GM12878 (cell line): ENCODE measurements around the gene RGS19. TPM values are rescaled to one million over a fixed set of nuclear protein-coding genes. Genes with fewer than 3 reads are reported as not detected.
A peak's percentile ranks its signal among the peaks of the same experiment; 100 is the strongest.

Experiments
- ATAC-seq: fragments of 200-7000 bp; cut with Tn5 transposase; 3 replicates; pipeline ENCODE4 v1.9.1; 2020; ENCODE audit warnings: mild to moderate bottlenecking, moderate library complexity
- BruUV-seq: library from RNA; stranded (reverse); fragments of 400-500 nt; replicated peaks from 2 replicates; lab custom pipeline; 2021; lab: Mats Ljungman, UMichigan
- CTCF ChIA-PET: fragments of 300-600 bp; sonication (Branson Sonifier 250); formaldehyde crosslinking; extraction: SDS; loops from one replicate; lab custom pipeline; 2021; ENCODE audit warnings: inconsistent platforms; lab: Yijun Ruan, JAX
- POLR2A ChIA-PET: fragments of 350-600 bp; formaldehyde crosslinking; extraction: SDS; loops from one replicate; lab custom pipeline; 2021; ENCODE audit warnings: inconsistent platforms; lab: Charles Lee
- RAD21 ChIA-PET: fragments of 300-600 bp; sonication (Branson Sonifier 250); formaldehyde crosslinking; loops from one replicate; lab custom pipeline; 2023; ENCODE audit warnings: antibody characterized with exemption; ENCODE audit not compliant: unreplicated experiment; lab: Charles Lee
- SMC1A ChIA-PET: fragments of 300-600 bp; sonication (Branson Sonifier 250); formaldehyde crosslinking; loops from one replicate; lab custom pipeline; 2023; ENCODE audit not compliant: unreplicated experiment, uncharacterized antibody; lab: Charles Lee
- DNase-seq: peaks from one replicate; pipeline ENCODE4 v3.0.0-alpha.2; 2011; ENCODE audit warnings: low read depth, low spot score
- FAIRE-seq: peaks from 3 replicates; lab custom pipeline; 2011; peaks lifted over from hg19 to GRCh38; lab: Jason Lieb, UNC
- H2AFZ ChIP-seq: 2 replicates; pipeline ENCODE4 v1.6.0; 2011; ENCODE audit warnings: low read depth, low read length, control low read depth; ENCODE audit not compliant: control insufficient read depth
- H3K27ac ChIP-seq: 2 replicates; pipeline ENCODE4 v1.5.1; 2011; ENCODE audit warnings: control low read depth; ENCODE audit not compliant: control insufficient read depth, insufficient read depth
- H3K27me3 ChIP-seq, 2 experiments: replicated peaks in 1 of 2; 2 replicates each; pipeline versions ENCODE4 v1.6.0 to v1.6.1; 2011; ENCODE audit warnings: low read length in 1 of 2; ENCODE audit not compliant: control insufficient read depth in 2 of 2, insufficient read depth in 2 of 2
- H3K36me3 ChIP-seq, 2 experiments: 2 replicates each; pipeline ENCODE4 v1.5.1; 2011; ENCODE audit warnings: low read length in 1 of 2; ENCODE audit not compliant: control insufficient read depth in 2 of 2, insufficient read depth in 2 of 2
- H3K4me1 ChIP-seq: 2 replicates; pipeline ENCODE4 v1.6.1; 2011; ENCODE audit warnings: mild to moderate bottlenecking, low read length, moderate library complexity, mixed read lengths; ENCODE audit not compliant: control insufficient read depth, insufficient read depth
- H3K4me2 ChIP-seq: 2 replicates; pipeline ENCODE4 v1.6.0; 2011; ENCODE audit warnings: control low read depth; ENCODE audit not compliant: control insufficient read depth, insufficient read depth
- H3K4me3 ChIP-seq: fragments of 200-600 bp; sonication (generic); 2 replicates; pipeline ENCODE4 v1.5.1; 2016
- H3K79me2 ChIP-seq: 2 replicates; pipeline ENCODE4 v1.6.0; 2011; ENCODE audit warnings: low read length; ENCODE audit not compliant: control insufficient read depth, insufficient read depth
- H3K9ac ChIP-seq: 2 replicates; pipeline ENCODE4 v1.8.0; 2011; ENCODE audit warnings: low read length, control low read depth, mixed read lengths; ENCODE audit not compliant: control insufficient read depth, insufficient read depth
- H3K9me3 ChIP-seq: replicated peaks from 3 replicates; pipeline ENCODE4 v1.5.1; 2011; ENCODE audit warnings: mild to moderate bottlenecking, low read length; ENCODE audit not compliant: control insufficient read depth, insufficient read depth
- H4K20me1 ChIP-seq: 2 replicates; pipeline ENCODE4 v1.6.0; 2011; ENCODE audit not compliant: control insufficient read depth, insufficient read depth
- EP300 ChIP-seq, 2 experiments: fragments of 150-350 bp in 1 of 2; IDR thresholded peaks; 2 replicates each; pipeline ENCODE4 v1.6.1; 2011 to 2012; ENCODE audit warnings: low read depth in 2 of 2, low read length in 2 of 2, borderline replicate concordance in 1 of 2, improper control_type of control experiment in 1 of 2, inconsistent platforms in 1 of 2; ENCODE audit not compliant: control insufficient read depth in 1 of 2
- ETV6 ChIP-seq, 2 experiments: fragments of 450-650 bp in 1 of 2; IDR thresholded peaks in 1 of 2; conservative IDR thresholded peaks in 1 of 2; 2 replicates each; pipeline ENCODE4 v1.6.1; 2014; ENCODE audit warnings: antibody characterized with exemption in 1 of 2, borderline replicate concordance in 1 of 2, low read depth in 1 of 2, mild to moderate bottlenecking in 1 of 2, moderate library complexity in 1 of 2
- FOXK2 ChIP-seq: fragments of 450-650 bp; IDR thresholded peaks from 2 replicates; pipeline ENCODE4 v1.6.1; 2017; ENCODE audit warnings: mild to moderate bottlenecking, moderate library complexity
- HDAC2 ChIP-seq: fragments of 200-600 bp; sonication (generic); IDR thresholded peaks from 2 replicates; pipeline ENCODE4 v1.6.1; 2017
- JUNB ChIP-seq: IDR thresholded peaks from 2 replicates; pipeline ENCODE4 v1.6.1; 2016; ENCODE audit warnings: antibody characterized with exemption, mild to moderate bottlenecking
- KDM1A ChIP-seq: fragments of 200-600 bp; sonication (generic); IDR thresholded peaks from 2 replicates; pipeline ENCODE4 v1.6.1; 2016; ENCODE audit warnings: borderline replicate concordance
- MEF2B ChIP-seq: fragments of 450-650 bp; IDR thresholded peaks from 2 replicates; pipeline ENCODE4 v1.6.1; 2018; ENCODE audit warnings: mild to moderate bottlenecking, moderate library complexity; ENCODE audit not compliant: partially characterized antibody, poor library complexity, severe bottlenecking
- NFYB ChIP-seq: IDR thresholded peaks from 2 replicates; pipeline ENCODE4 v1.6.1; 2011; ENCODE audit warnings: low read depth, mild to moderate bottlenecking, low read length, improper control_type of control experiment, moderate library complexity; ENCODE audit not compliant: insufficient read depth
- PAX5 ChIP-seq: IDR thresholded peaks from 2 replicates; pipeline ENCODE4 v1.6.1; 2011; ENCODE audit warnings: low read depth, low read length, borderline replicate concordance
- RFX5 ChIP-seq: IDR thresholded peaks from 2 replicates; pipeline ENCODE4 v1.6.1; 2011; ENCODE audit warnings: low read depth, low read length, improper control_type of control experiment
- SREBF2 ChIP-seq: IDR thresholded peaks from 2 replicates; pipeline ENCODE4 v1.6.1; 2012; ENCODE audit warnings: mild to moderate bottlenecking, low read length
- STAT1 ChIP-seq: fragments of 450-650 bp; conservative IDR thresholded peaks from 2 replicates; pipeline ENCODE4 v1.6.1; 2014; ENCODE audit warnings: antibody characterized with exemption, mild to moderate bottlenecking
- USF2 ChIP-seq: IDR thresholded peaks from 2 replicates; pipeline ENCODE4 v1.6.1; 2011; ENCODE audit warnings: low read depth, low read length, improper control_type of control experiment, borderline replicate concordance
- WRNIP1 ChIP-seq: IDR thresholded peaks from 2 replicates; pipeline ENCODE4 v1.6.1; 2011; ENCODE audit warnings: low read depth, low read length, improper control_type of control experiment, borderline replicate concordance
- ZNF592 ChIP-seq: fragments of 450-650 bp; IDR thresholded peaks from 2 replicates; pipeline ENCODE4 v1.6.1; 2017; ENCODE audit warnings: mild to moderate bottlenecking, moderate library complexity
- WGBS: methylation state at CpG from one replicate; pipeline ENCODE4 v1.1.6; 2016; ENCODE audit warnings: low lambda C conversion rate; ENCODE audit not compliant: insufficient replicate concordance, insufficient coverage; ENCODE audit errors: missing lambda C conversion rate; 5-methylcytosine and 5-hydroxymethylcytosine counted together
- in situ Hi-C: fragments of 300-500 bp; cut with MboI; formaldehyde crosslinking; loops from 9 replicates; pipeline ENCODE4 v1.14.3; 2018; ENCODE audit warnings: mixed read lengths
- intact Hi-C: fragments of 100-400 bp; cut with micrococcal nuclease; formaldehyde crosslinking; loops from one replicate; pipeline ENCODE4 v1.14.2; 2022; ENCODE audit not compliant: unreplicated experiment
- polyA plus RNA-seq, 11 experiments: library from polyadenylated mRNA; depleted of rRNA in 4 of 11; unstranded in 6 of 11; stranded (reverse) in 5 of 11; fragments of >200 nt; fragmentation: Nextera tagmentation in 4 of 11; fragmentation: Illumina TruSeq in 1 of 11; extraction: Ambion mirVana in 4 of 11; extraction: Trizol in 1 of 11; gene quantifications; 1 replicate in 1 of 11; 2 replicates in 10 of 11; pipeline versions ENCODE4 v1.2.1 to v1.2.3, GENCODE V29; 2011 to 2016; ENCODE audit warnings: inconsistent platforms in 2 of 11, missing spikeins in 2 of 11, low read depth in 1 of 11
- total RNA-seq, 4 experiments: library from RNA; depleted of rRNA in 3 of 4; stranded (reverse); fragments of >200 nt in 3 of 4; fragmentation: Illumina TruSeq in 1 of 4; extraction: Trizol in 1 of 4; gene quantifications; 2 replicates each; pipeline versions ENCODE4 v1.2.1 to v1.2.3, GENCODE V29; 2013 to 2021
- TF ChIP-seq, protein P1 (sequence below): IDR thresholded peaks from 2 replicates; pipeline ENCODE4 v1.6.1; 2011; ENCODE audit warnings: borderline replicate concordance, low read depth, mild to moderate bottlenecking, moderate library complexity, low read length; ENCODE audit not compliant: insufficient read depth, poor library complexity, severe bottlenecking

RGS19 gene
- total and polyA plus RNA-seq, 10 of the 15 experiments (the other 5 are each of a cell fraction or from before 2014, with no cell fraction given), result 0.82 to 62.4 (median 39.8) TPM

DNA sequence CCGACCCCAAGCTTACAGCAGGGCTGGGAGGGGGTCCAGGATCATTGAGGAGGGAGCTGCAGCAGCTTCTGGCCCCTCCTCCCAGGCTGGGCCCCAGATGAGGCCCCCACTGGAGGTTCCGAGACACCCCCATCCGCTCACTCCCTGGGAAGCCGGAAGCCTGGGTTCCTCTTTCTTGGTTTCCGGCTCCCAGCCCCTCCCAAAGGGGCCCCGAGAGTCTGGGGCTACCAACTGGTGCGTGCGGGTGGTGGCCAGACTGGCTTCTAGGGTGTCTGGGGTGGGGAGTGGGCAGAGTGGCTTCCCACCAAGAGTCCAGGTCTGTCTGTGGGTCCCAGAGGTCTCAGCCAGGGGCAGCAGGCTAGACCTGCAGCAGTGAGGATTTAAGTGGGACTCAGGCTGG lies 2.2 kb downstream of the RGS19 start:
- Histone ChIP-seq H3K27ac (peak overlapping the region; percentile 85), H3K79me2 (peaks cover 30% of the 10 kb centered on the region), H3K36me3 (peaks cover 3 to 18% of the 10 kb centered on the region in 2 experiments), H2AFZ (no peak overlapping the region), H3K9ac (peak overlapping the region; percentile 91), H3K27me3 (no peaks in the 10 kb centered on the region), H3K4me3 (peak overlapping the region; percentile 83), H3K4me1 (peaks cover 19% of the 10 kb centered on the region; the same call in 1 of the 2 replicates), H3K9me3 (no peaks in the 10 kb centered on the region), H4K20me1 (no peaks in the 10 kb centered on the region), H3K4me2 (peak overlapping the region; percentile 97)
- ChIA-PET POLR2A (interaction anchor here (1.1 to 3.2 kb wide), 6 partner anchors 12 to 38 kb away, joined by 4 to 10 read pairs (median 8); no protein-coding TSS in a partner anchor), SMC1A (interaction anchor here (2.8 kb wide), 1 partner anchor 11 kb away, joined by 10 read pairs; no protein-coding TSS in a partner anchor), CTCF (interaction anchor here (1.1 to 3.9 kb wide), 5 partner anchors 10 to 38 kb away, joined by 3 to 22 read pairs (median 7); no protein-coding TSS in a partner anchor), RAD21 (interaction anchor here (1.2 to 2.3 kb wide), 4 partner anchors 11 to 36 kb away, joined by 4 to 7 read pairs (median 4); no protein-coding TSS in a partner anchor)
- in situ Hi-C loops, result no loop called here
- DNase-seq (no peak), FAIRE-seq (no peak), ATAC-seq (peak; percentile 54)
- no TSS peak for BruUV-seq
- intact Hi-C loops, result no loop called here
- WGBS, result 0% methylated on average over 8 of the region's 8 CpGs
- TF ChIP-seq MEF2B (peak; percentile 67), FOXK2 (no peak), WRNIP1 (no peak), HDAC2 (no peak), EP300 (IDR thresholded peaks at IDR 0.05; ENCODE audit: borderline replicate concordance in 1 of 2, control insufficient read depth in 1 of 2, low read depth in 2 of 2, low read length in 2 of 2) (peak; percentile 16 to 54; a peak in 1 of 4 replicates), JUNB (no peak), RFX5 (no peak), ETV6 (conservative IDR thresholded peaks at IDR 0.05 in 1 of 2, IDR thresholded peaks at IDR 0.05 in 1 of 2; ENCODE audit: borderline replicate concordance in 1 of 2, low read depth in 1 of 2) (peak in 1 of 2 experiments; percentile 89; a peak in 2 of 4 replicates), PAX5 (peak; percentile 53; the same call in 1 of the 2 replicates), NFYB (no peak), ZNF592 (no peak), SREBF2 (no peak), USF2 (no peak), STAT1 (no peak), KDM1A (no peak)
- TF ChIP-seq, protein P1, sequence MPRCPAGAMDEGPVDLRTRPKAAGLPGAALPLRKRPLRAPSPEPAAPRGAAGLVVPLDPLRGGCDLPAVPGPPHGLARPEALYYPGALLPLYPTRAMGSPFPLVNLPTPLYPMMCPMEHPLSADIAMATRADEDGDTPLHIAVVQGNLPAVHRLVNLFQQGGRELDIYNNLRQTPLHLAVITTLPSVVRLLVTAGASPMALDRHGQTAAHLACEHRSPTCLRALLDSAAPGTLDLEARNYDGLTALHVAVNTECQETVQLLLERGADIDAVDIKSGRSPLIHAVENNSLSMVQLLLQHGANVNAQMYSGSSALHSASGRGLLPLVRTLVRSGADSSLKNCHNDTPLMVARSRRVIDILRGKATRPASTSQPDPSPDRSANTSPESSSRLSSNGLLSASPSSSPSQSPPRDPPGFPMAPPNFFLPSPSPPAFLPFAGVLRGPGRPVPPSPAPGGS, result no peak
